ENCODE results near the gene OR2AT4. TPM values are rescaled to one million over a fixed set of nuclear protein-coding genes. Genes with fewer than 3 reads are reported as not detected.

The OR2AT4 gene
- total RNA-seq, 2 donors from 2014 or later = not detected

- H3K27me3 Mint-ChIP-seq (ENCODE audit: insufficient read depth) = peaks cover 4% of the 10 kb centered on the region
- no peaks in the 10 kb centered on the region for H3K27me3 ChIP-seq (ENCODE audit: control insufficient read depth, insufficient read depth, low read length, poor library complexity, severe bottlenecking)
- no peak for DNase-seq
- no peak overlapping the region for H3K27ac Mint-ChIP-seq
- H3K27ac ChIP-seq (ENCODE audit: low read depth, low read length) = no peak overlapping the region
- no peaks in the 10 kb centered on the region for H3K36me3 Mint-ChIP-seq (ENCODE audit: low read depth)
- H3K36me3 ChIP-seq (ENCODE audit: control insufficient read depth, insufficient read depth, low read length) = no peaks in the 10 kb centered on the region
- no peak overlapping the region for H3K4me3 ChIP-seq (ENCODE audit: low read length)
- no peak for TF ChIP-seq CTCF (conservative IDR thresholded peaks at IDR 0.05)
- H3K4me3 Mint-ChIP-seq = no peak overlapping the region
- peaks cover 5% of the 10 kb centered on the region for H3K4me1 Mint-ChIP-seq
- no peaks in the 10 kb centered on the region for H3K9me3 Mint-ChIP-seq
- H3K9me3 ChIP-seq (ENCODE audit: control insufficient read depth, low read length) = no peaks in the 10 kb centered on the region
- H3K9ac ChIP-seq (ENCODE audit: extremely low read depth, low read length, poor library complexity, severe bottlenecking) = no peak overlapping the region
- H3K4me1 ChIP-seq (ENCODE audit: control insufficient read depth, insufficient read depth, low read length) = no peaks in the 10 kb centered on the region
- 89 to 91% methylated on average over 3 to 6 of the region's 7 CpGs for WGBS, 2 experiments (ENCODE audit: insufficient coverage in 1 of 2, insufficient read length in 1 of 2)
Observed at GRCh38 chr11:75077316-75077715, 19.4 kb downstream of the OR2AT4 start.

GRCh38 chr11:75076671-75077070 is 20.0 kb downstream of the OR2AT4 start:
- H3K9ac ChIP-seq (ENCODE audit: extremely low read depth, low read length, poor library complexity, severe bottlenecking) = no peak overlapping the region
- H3K4me3 ChIP-seq (ENCODE audit: low read length) = no peak overlapping the region
- no peak for DNase-seq
- Mint-ChIP-seq H3K4me3 (no peak overlapping the region), H3K9me3 (no peaks in the 10 kb centered on the region), H3K4me1 (peaks cover 5% of the 10 kb centered on the region), H3K27me3 (ENCODE audit: insufficient read depth) (peaks cover 4% of the 10 kb centered on the region), H3K27ac (no peak overlapping the region), H3K36me3 (ENCODE audit: low read depth) (no peaks in the 10 kb centered on the region)
- no peaks in the 10 kb centered on the region for H3K9me3 ChIP-seq (ENCODE audit: control insufficient read depth, low read length)
- no peak overlapping the region for H3K27ac ChIP-seq (ENCODE audit: low read depth, low read length)
- H3K27me3 ChIP-seq (ENCODE audit: control insufficient read depth, insufficient read depth, low read length, poor library complexity, severe bottlenecking) = no peaks in the 10 kb centered on the region
- H3K4me1 ChIP-seq (ENCODE audit: control insufficient read depth, insufficient read depth, low read length) = no peaks in the 10 kb centered on the region
- H3K36me3 ChIP-seq (ENCODE audit: control insufficient read depth, insufficient read depth, low read length) = no peaks in the 10 kb centered on the region
- TF ChIP-seq CTCF (conservative IDR thresholded peaks at IDR 0.05) = no peak

GRCh38 chr11:75073459-75074190 is 23.1 kb downstream of the OR2AT4 start:
- no peaks in the 10 kb centered on the region for H3K27me3 ChIP-seq (ENCODE audit: control insufficient read depth, insufficient read depth, low read length, poor library complexity, severe bottlenecking)
- no peaks in the 10 kb centered on the region for H3K9me3 ChIP-seq (ENCODE audit: control insufficient read depth, low read length)
- H3K36me3 Mint-ChIP-seq (ENCODE audit: low read depth) = no peaks in the 10 kb centered on the region
- H3K4me1 ChIP-seq (ENCODE audit: control insufficient read depth, insufficient read depth, low read length) = no peaks in the 10 kb centered on the region
- no peak overlapping the region for H3K27ac ChIP-seq (ENCODE audit: low read depth, low read length)
- peaks cover 2% of the 10 kb centered on the region for H3K27me3 Mint-ChIP-seq (ENCODE audit: insufficient read depth)
- TF ChIP-seq CTCF (conservative IDR thresholded peaks at IDR 0.05) = peak; percentile 66
- peak; percentile 65 for DNase-seq
- no peaks in the 10 kb centered on the region for H3K36me3 ChIP-seq (ENCODE audit: control insufficient read depth, insufficient read depth, low read length)
- no peaks in the 10 kb centered on the region for H3K9me3 Mint-ChIP-seq
- H3K27ac Mint-ChIP-seq = no peak overlapping the region
- no peak overlapping the region for H3K4me3 Mint-ChIP-seq
- no peak overlapping the region for H3K4me3 ChIP-seq (ENCODE audit: low read length)
- H3K4me1 Mint-ChIP-seq = peaks cover 5% of the 10 kb centered on the region
- H3K9ac ChIP-seq (ENCODE audit: extremely low read depth, low read length, poor library complexity, severe bottlenecking) = no peak overlapping the region
- WGBS, 2 experiments (ENCODE audit: insufficient coverage in 1 of 2, insufficient read length in 1 of 2) = 88 to 92% methylated on average over 2 to 3 of the region's 3 CpGs

Data from endodermal cell (in vitro differentiated cells).